HS-5 (cell line): ENCODE measurements around the gene ERMARD.

Experiments
- DNase-seq: peaks from one replicate; pipeline ENCODE4 v3.0.0-alpha.2; 2012; ENCODE audit warnings: low read depth

Gene ERMARD

DNA sequence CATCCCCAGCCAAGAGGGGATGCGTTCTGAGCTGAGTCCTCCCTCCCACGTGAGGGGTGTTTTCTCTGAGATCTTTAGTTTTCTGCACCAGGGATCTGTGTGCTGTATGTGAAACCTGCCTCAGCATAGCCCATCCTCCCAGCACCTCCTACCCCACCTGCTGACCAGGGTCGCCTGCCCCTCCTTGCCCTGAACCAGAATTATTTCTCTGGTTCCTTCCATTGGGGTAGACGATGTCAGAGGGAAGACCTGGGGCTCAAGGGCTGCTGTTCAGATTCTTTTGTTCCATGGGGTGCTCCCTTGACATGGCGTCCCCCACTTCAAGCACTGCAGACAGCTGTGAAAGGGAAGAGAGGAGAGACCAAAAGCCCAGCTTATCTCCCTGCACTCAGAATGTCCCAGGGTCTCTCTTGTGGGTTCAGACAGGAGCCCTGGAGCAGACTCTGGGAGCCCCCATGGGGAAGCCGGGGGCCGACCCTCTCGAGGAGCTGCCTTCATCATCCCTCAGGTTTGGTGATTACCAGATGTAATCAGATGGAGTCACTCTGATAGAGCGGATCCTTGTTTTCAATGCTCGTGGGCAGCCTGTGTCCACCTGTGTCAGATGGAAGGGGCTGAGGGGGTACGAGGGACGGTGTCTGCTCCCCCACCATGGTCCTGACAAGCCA, 74.3 kb downstream of the ERMARD start:
- DNase-seq = no peak

DNA sequence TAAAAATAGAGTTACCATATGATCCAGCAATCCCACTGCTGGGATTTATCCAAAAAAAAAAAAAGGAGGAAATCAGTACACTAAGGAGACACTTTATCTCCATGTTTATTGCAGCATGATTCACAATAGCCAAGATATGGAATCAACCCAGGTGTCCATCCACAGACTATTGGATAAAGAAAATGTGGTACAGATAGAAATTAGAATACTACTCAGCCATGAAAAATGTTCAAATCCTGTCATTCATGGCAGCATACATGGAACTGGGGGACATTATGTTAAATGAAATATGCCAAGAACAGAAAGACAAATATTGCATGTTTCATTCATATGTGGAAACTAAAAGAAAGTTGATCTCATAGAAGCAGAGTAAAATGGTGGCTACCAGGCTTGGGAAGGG, 75.3 kb downstream of the ERMARD start:
- DNase-seq = no peak

DNA sequence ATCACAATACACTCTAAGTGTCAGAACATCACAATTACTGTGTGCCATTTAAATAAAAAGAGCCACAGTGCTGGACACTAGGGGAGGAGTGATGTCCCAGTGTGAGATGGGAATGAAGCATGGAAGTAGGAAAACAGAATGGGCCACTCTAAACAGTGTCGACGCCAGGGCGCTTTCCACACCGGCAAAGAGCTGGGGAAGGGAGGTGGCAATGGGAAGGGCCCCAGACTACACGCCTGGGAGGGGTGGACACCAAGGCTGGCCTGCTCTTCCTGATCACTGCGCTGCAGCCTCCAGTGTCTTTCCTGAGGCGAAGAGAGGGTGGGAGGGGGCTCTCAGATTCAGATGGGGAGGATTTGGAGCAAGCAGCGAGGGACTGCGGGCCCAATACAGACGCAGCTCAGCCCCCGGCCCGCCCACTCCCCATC, 75.9 kb downstream of the ERMARD start:
- DNase-seq = no peak

GRCh38 chr6:169828176-169828575, 76.8 kb downstream of the ERMARD start:
- DNase-seq = no peak

- no peak for DNase-seq
Observed at GRCh38 chr6:169829786-169830185, 78.4 kb downstream of the ERMARD start.

DNA sequence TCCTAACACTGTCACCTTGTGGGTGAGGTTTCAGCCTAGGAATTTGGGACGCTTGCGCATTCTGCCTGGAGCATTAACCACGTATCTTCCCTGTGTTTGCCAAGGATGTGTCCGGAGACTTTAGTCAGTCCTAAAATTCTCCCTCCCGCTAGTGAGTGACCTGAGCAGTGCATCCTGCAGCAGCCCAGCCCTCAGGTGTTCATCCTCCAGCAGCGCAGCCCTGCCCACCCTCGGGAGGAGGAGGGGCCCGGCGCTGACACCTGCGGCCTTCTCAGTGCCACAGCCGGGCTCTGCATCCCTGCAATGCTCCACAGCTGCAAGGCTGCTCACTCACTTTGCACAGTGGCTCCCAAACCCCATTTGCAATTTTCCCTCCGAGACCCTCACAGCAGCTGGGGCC, 79.5 kb downstream of the ERMARD start:
- DNase-seq = no peak
